HCT116 (cell line): ENCODE results near the gene SRCAP. TPM values are rescaled to one million over a fixed set of nuclear protein-coding genes. Genes with fewer than 3 reads are reported as not detected.

Source experiments
- ATAC-seq: fragments of 200-7000 bp; cut with Tn5 transposase; 2 replicates; pipeline ENCODE4 v1.9.1; 2020; ENCODE audit warnings: mild to moderate bottlenecking, moderate library complexity
- BruUV-seq: library from RNA; stranded (reverse); fragments of 400-500 nt; replicated peaks from 2 replicates; lab custom pipeline; 2021; lab: Mats Ljungman, UMichigan
- CTCF ChIA-PET: fragments of 300-600 bp; sonication (Branson Sonifier 250); formaldehyde crosslinking; loops from one replicate; lab custom pipeline; 2021; ENCODE audit warnings: antibody characterized with exemption; lab: Charles Lee
- POLR2A ChIA-PET: fragments of 300-600, 350-600 bp; sonication (Branson Sonifier 250); formaldehyde crosslinking; loops from one replicate; lab custom pipeline; 2021; ENCODE audit warnings: antibody characterized with exemption; lab: Charles Lee
- RAD21 ChIA-PET, 2 experiments: fragments of 300-600 bp; sonication (Branson Sonifier 250); formaldehyde crosslinking; loops; one replicate each; lab custom pipeline; 2023; ENCODE audit warnings: low total read pairs in 2 of 2; ENCODE audit not compliant: uncharacterized antibody in 2 of 2, unreplicated experiment in 2 of 2, low non-redundant PET in 1 of 2; lab: Charles Lee
- DNase-seq: peaks from one replicate; pipeline ENCODE4 v3.0.0-alpha.2; 2010; ENCODE audit warnings: low read depth, low spot score
- H2AFZ ChIP-seq: fragments of 200-600 bp; shearing (Covaris generic), sonication (generic); 2 replicates; pipeline ENCODE4 v1.6.1; 2017; ENCODE audit warnings: low read depth, mixed run types, mixed read lengths, antibody characterized with exemption, low read length; ENCODE audit not compliant: poor library complexity, severe bottlenecking
- H3K27ac ChIP-seq: 2 replicates; pipeline ENCODE4 v1.5.1; 2012; ENCODE audit warnings: low read depth, low read length
- H3K27me3 ChIP-seq: fragments of 200-600 bp; sonication (generic); 2 replicates; pipeline ENCODE4 v1.6.1; 2016; ENCODE audit warnings: mixed run types, low read length, mixed read lengths; ENCODE audit not compliant: insufficient read depth
- H3K36me3 ChIP-seq, 2 experiments: fragments of 200-500 bp in 1 of 2; fragments of 200-600 bp in 1 of 2; sonication (Bioruptor generic) in 1 of 2; sonication (generic) in 1 of 2; 2 replicates each; pipeline versions ENCODE4 v1.5.1 to v1.6.1; 2014 to 2016; ENCODE audit warnings: low read length in 2 of 2, inconsistent platforms in 1 of 2, mixed read lengths in 1 of 2, mixed run types in 1 of 2; ENCODE audit not compliant: insufficient read depth in 2 of 2, control insufficient read depth in 1 of 2
- H3K4me1 ChIP-seq, 2 experiments: fragments of 200-600 bp in 1 of 2; sonication (generic) in 1 of 2; 2 replicates each; pipeline versions ENCODE4 v1.5.1 to v1.6.1; 2012 to 2017; ENCODE audit warnings: low read length in 2 of 2, inconsistent platforms in 1 of 2, mild to moderate bottlenecking in 1 of 2, mixed read lengths in 1 of 2, mixed run types in 1 of 2, moderate library complexity in 1 of 2; ENCODE audit not compliant: insufficient read depth in 2 of 2, control insufficient read depth in 1 of 2
- H3K4me2 ChIP-seq: fragments of 200-600 bp; sonication (generic); 2 replicates; pipeline ENCODE4 v1.6.1; 2017; ENCODE audit warnings: mixed run types, low read length, mixed read lengths
- H3K4me3 ChIP-seq, 2 experiments: fragments of 200-600 bp in 1 of 2; sonication (generic) in 1 of 2; replicated peaks in 1 of 2; 2 replicates each; pipeline ENCODE4 v1.5.1; 2011 to 2016; ENCODE audit warnings: low read length in 2 of 2, control low read depth in 1 of 2, low read depth in 1 of 2, mild to moderate bottlenecking in 1 of 2, mixed read lengths in 1 of 2, mixed run types in 1 of 2
- H3K79me2 ChIP-seq: fragments of 200-600 bp; sonication (generic); 2 replicates; pipeline ENCODE4 v1.6.1; 2017; ENCODE audit warnings: mild to moderate bottlenecking, mixed run types, low read length, moderate library complexity, mixed read lengths; ENCODE audit not compliant: insufficient read depth
- H3K9ac ChIP-seq: fragments of 200-600 bp; sonication (generic); 2 replicates; pipeline ENCODE4 v1.6.1; 2016; ENCODE audit warnings: low read length, mixed read lengths
- H3K9me2 ChIP-seq: fragments of 200-600 bp; sonication (generic), shearing (Covaris generic); 2 replicates; pipeline ENCODE4 v1.6.1; 2017; ENCODE audit warnings: mixed run types, mild to moderate bottlenecking, moderate library complexity; ENCODE audit not compliant: insufficient read depth
- H3K9me3 ChIP-seq, 2 experiments: fragments of 200-500 bp in 1 of 2; fragments of 200-600 bp in 1 of 2; sonication (Bioruptor generic) in 1 of 2; sonication (generic) in 1 of 2; 2 replicates each; pipeline ENCODE4 v1.6.1; 2014 to 2017; ENCODE audit warnings: low read length in 2 of 2, mixed read lengths in 2 of 2, inconsistent platforms in 1 of 2, low read depth in 1 of 2, mild to moderate bottlenecking in 1 of 2, mixed run types in 1 of 2, moderate library complexity in 1 of 2; ENCODE audit not compliant: control insufficient read depth in 1 of 2, insufficient read depth in 1 of 2
- H4K20me1 ChIP-seq: fragments of 200-600 bp; sonication (generic), shearing (Covaris generic); 2 replicates; pipeline ENCODE4 v1.6.1; 2017; ENCODE audit warnings: mixed run types, mild to moderate bottlenecking, moderate library complexity; ENCODE audit not compliant: insufficient read depth
- CBX3 ChIP-seq: IDR thresholded peaks from 2 replicates; pipeline ENCODE4 v1.6.1; 2012; ENCODE audit warnings: low read depth
- CEBPB ChIP-seq: IDR thresholded peaks from 2 replicates; pipeline ENCODE4 v1.6.1; 2012; ENCODE audit warnings: low read depth
- CTCF ChIP-seq, 3 experiments: fragments of 200-600 bp in 1 of 3; sonication (generic) in 1 of 3; IDR thresholded peaks in 2 of 3; conservative IDR thresholded peaks in 1 of 3; 2 replicates each; pipeline ENCODE4 v1.5.1; 2012 to 2017; ENCODE audit warnings: low read depth in 2 of 3, low read length in 2 of 3, antibody characterized with exemption in 1 of 3, borderline replicate concordance in 1 of 3, control low read depth in 1 of 3, mild to moderate bottlenecking in 1 of 3, mixed read lengths in 1 of 3, mixed run types in 1 of 3, moderate library complexity in 1 of 3; ENCODE audit not compliant: insufficient read depth in 1 of 3
- SP1 ChIP-seq: IDR thresholded peaks from 2 replicates; pipeline ENCODE4 v1.6.1; 2012; ENCODE audit warnings: low read depth
- ZFX ChIP-seq: fragments of 450-650 bp; IDR thresholded peaks from 2 replicates; pipeline ENCODE4 v1.6.1; 2017
- intact Hi-C: fragments of 100-400 bp; cut with micrococcal nuclease; formaldehyde crosslinking; loops from 2 replicates; pipeline ENCODE4 v1.10.0; 2022
- total RNA-seq: library from RNA; stranded (reverse); gene quantifications from one replicate; pipeline ENCODE4 v1.2.1, GENCODE V29; 2021; ENCODE audit not compliant: unreplicated experiment

Gene SRCAP
- total RNA-seq, 1 experiment from 2014 or later = 59.6 TPM

- TF ChIP-seq CTCF (IDR thresholded peaks at IDR 0.05 in 2 of 3, conservative IDR thresholded peaks at IDR 0.05 in 1 of 3; ENCODE audit: borderline replicate concordance in 1 of 3, insufficient read depth in 1 of 3, low read depth in 2 of 3, low read length in 2 of 3) (0 out of 6 replicates have a peak, but pooled peaks of 1 of the 3 experiments have one; percentile 17), CEBPB (no peak), SP1 (no peak)
These were observed 40.1 kb upstream of the SRCAP start (continued) for GRCh38 chr16:30658731-30659506.

DNA sequence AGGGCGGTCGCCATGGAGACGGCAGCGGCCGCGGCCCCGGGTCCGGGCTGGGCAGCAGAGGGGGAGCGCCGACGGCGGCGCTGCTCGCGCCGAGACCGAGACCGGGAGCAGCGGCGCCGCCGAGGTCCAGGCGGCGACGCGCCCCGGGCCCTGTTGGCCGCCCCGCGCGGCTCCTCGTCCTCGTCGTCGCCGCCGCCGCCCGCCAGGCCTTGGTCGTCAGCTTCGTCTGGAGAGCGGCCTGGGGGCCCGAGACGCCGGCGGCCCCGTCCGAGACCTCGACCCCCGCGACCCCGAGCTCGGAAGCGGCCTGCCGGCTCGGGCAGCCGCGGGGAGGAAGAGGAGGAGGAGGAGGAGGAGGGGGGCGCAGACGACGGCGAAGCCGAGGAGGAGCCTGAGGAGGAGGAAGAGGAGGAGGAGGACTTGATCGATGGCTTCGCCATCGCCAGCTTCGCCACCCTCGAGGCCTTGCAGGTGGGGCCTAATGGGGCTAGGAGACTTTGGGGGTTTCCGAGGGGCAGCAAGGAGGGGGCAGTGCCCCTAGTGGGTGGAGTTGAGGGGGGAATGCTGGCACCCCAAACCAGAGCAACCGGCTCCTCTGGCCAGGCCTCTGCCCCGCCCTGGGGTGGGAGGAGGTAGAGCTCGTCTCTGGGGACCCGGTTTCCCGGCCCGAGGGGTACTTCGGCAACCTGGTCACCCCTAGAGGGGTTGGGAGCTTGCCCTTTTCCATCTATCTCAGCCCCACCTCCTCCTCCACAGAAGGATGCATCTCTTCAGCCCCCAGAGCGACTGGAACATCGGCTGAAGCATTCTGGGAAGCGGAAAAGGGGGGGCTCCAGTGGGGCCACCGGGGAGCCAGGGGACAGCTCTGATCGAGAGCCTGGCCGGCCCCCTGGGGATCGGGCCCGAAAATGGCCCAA, 39.2 kb upstream of the SRCAP start:
- TF ChIP-seq ZFX (peak; percentile 90), CBX3 (no peak)
- ChIA-PET POLR2A (interaction anchor here (1.5 kb wide), 1 partner anchor 37 kb away, joined by 3 read pairs; no protein-coding TSS in a partner anchor), RAD21 (no interaction called here), CTCF (interaction anchor here (1.0 to 2.4 kb wide), 4 partner anchors 9 to 230 kb away, joined by 3 to 9 read pairs (median 6); partner anchors contain the start of genes DCTPP1 and PRR14)
- peak overlapping the region; percentile 97 for H3K27ac ChIP-seq
- BruUV-seq = no TSS peak
- H3K9ac ChIP-seq = peak overlapping the region; percentile 90
- intact Hi-C loops = loop anchor here (2.0 kb wide), 1 partner anchor 39 kb away; the partner anchor contains the start of gene SRCAP
- no peaks in the 10 kb centered on the region for H3K9me3 ChIP-seq
- no peaks in the 10 kb centered on the region for H3K9me2 ChIP-seq
- no peaks in the 10 kb centered on the region for H3K27me3 ChIP-seq
- H3K4me2 ChIP-seq = peak overlapping the region; percentile 80
- no peak for DNase-seq
- no peaks in the 10 kb centered on the region for H4K20me1 ChIP-seq
- peaks cover 24 to 29% of the 10 kb centered on the region in 2 experiments for H3K36me3 ChIP-seq
- H2AFZ ChIP-seq = no peak overlapping the region
- peak overlapping the region; percentile 88 to 94 for H3K4me3 ChIP-seq
- 0 out of 2 replicates have a peak, but pooled peaks have one; percentile 0 for ATAC-seq
- H3K4me1 ChIP-seq = peaks cover 18 to 24% of the 10 kb centered on the region in 2 experiments
- H3K79me2 ChIP-seq = peaks cover 42% of the 10 kb centered on the region
